GM12864 (cell line): ENCODE results near the gene HLA-G.

ENCODE experiments used
- DNase-seq: peaks from one replicate; pipeline ENCODE4 v3.0.0-alpha.2; 2011; ENCODE audit warnings: low read depth
- H3K4me3 ChIP-seq: 2 replicates; pipeline ENCODE4 v1.5.1; 2011; ENCODE audit warnings: mild to moderate bottlenecking, low read depth, low read length, control low read depth
- TF ChIP-seq, protein P1 (sequence below): IDR thresholded peaks from 2 replicates; pipeline ENCODE4 v1.5.1; 2011; ENCODE audit warnings: low read depth, mild to moderate bottlenecking, moderate library complexity, low read length, control low read depth, inconsistent platforms; ENCODE audit errors: missing control alignments

HLA-G gene

DNA sequence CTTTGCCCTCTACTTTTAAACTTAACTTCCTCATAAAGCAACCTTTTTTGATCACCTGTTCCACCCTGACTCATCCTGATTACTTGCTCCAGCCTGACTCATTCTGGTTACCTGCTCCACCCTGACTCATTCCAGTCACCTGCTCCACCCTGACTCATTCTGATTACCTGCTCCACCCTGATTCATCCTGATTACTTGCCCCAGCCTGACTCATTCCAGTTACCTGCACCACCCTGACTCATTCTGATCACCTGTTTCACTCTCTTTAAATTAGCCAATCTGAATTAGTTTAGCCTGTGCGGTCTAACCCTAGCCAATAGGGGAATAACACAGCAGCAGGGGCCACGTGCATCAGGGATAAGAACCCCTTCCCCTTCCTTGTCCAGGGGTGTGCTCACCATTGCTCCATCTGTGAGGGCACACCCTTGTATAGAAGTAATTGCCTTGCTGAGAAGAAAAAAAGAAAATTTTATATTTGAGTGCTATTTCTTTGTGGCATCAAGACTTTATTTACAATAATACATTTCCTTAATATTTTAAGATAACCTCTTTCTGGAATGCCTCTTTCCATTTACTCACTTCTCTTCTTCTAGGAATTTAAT is 17.9 kb downstream of the HLA-G start:
- TF ChIP-seq, protein P1, sequence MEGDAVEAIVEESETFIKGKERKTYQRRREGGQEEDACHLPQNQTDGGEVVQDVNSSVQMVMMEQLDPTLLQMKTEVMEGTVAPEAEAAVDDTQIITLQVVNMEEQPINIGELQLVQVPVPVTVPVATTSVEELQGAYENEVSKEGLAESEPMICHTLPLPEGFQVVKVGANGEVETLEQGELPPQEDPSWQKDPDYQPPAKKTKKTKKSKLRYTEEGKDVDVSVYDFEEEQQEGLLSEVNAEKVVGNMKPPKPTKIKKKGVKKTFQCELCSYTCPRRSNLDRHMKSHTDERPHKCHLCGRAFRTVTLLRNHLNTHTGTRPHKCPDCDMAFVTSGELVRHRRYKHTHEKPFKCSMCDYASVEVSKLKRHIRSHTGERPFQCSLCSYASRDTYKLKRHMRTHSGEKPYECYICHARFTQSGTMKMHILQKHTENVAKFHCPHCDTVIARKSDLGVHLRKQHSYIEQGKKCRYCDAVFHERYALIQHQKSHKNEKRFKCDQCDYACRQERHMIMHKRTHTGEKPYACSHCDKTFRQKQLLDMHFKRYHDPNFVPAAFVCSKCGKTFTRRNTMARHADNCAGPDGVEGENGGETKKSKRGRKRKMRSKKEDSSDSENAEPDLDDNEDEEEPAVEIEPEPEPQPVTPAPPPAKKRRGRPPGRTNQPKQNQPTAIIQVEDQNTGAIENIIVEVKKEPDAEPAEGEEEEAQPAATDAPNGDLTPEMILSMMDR = no peak
- no peak overlapping the region for H3K4me3 ChIP-seq
- peak; percentile 24 for DNase-seq

DNA sequence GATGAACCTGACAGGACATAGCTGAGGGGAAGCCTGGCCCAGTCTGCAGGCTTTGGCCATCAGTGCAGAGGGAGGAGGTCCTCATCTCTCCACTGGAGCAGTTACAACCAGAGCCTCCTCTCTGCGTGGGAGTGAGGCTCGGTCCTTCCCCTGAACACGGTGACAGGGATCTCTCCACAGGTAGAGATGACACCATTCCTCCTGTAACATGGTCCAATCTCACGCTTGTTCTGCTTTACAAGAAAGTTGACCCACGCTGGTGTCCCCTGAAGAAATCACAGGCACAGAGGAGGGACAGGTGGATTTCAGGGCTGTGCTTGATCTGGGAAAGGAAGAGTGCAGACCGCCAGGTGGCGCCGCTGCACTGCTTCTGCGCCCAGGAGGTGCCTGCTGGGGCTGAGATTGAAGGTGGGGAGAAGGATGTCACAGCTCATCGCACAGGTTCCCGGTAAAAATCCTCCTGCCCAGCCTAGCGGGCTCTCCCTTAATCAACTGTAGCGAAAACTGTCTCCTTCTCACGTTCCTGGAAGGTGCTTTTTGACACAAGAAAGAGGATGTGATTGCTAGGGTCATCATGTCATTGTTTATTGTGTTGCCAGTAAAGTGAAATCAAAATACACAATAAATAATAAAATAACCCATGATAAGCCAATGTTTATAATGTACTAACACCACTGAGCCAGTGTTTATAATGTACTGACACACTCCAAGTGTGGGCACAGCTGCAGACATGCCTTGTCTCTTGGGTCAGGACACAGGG is 20.4 kb downstream of the HLA-G start:
- TF ChIP-seq, protein P1 = peak; percentile 98
- peak; percentile 7 for DNase-seq
- no peak overlapping the region for H3K4me3 ChIP-seq

DNA sequence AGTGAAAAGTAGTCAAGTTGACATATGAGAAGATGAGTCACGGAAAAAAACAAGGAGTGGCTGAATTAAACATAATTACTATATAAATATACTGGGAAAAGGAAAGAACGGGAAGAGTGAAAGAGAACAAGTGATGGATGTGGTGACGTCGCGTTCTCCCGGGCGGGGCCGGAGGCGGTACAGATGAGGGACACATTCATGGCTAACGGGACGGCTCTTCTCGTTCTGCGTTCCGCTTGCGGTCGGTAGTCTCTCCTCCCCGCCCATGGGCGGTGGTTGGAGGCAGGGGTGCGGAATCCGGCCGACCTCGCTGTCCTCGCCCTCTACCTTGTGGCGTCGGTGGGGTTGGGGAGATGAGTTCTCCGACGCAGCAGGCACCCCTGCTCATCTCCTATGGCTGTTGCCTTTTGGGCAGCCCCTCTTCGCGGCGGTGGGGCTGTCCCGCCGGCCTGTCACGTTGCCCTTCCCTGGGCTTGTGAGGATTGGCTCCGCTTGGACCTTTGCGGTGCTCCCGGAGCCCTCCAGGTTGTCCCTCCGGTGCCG is 22.5 kb downstream of the HLA-G start:
- no peak for DNase-seq
- TF ChIP-seq, protein P1 = no peak
- H3K4me3 ChIP-seq = no peak overlapping the region

DNA sequence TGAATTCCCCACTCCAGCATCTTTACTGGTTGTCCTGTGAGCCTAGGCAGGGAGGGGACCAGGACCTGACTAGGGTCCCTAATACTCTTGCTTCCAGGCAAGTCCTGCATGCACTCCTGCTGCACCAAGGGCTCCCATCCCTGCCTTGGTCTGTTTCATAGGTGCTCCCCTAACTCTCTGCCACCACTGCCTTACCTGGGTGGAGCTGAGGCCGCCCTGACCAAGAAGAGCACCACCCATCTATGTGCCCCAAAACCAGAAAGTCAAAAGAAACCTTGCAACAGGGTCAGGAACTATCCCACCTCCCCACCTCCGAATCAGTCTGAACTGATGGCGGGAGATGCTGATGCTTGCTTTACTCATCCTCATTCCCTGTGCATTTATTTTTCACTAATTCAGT is 23.6 kb downstream of the HLA-G start:
- no peak for DNase-seq
- TF ChIP-seq, protein P1 = no peak
- H3K4me3 ChIP-seq = no peak overlapping the region

DNA sequence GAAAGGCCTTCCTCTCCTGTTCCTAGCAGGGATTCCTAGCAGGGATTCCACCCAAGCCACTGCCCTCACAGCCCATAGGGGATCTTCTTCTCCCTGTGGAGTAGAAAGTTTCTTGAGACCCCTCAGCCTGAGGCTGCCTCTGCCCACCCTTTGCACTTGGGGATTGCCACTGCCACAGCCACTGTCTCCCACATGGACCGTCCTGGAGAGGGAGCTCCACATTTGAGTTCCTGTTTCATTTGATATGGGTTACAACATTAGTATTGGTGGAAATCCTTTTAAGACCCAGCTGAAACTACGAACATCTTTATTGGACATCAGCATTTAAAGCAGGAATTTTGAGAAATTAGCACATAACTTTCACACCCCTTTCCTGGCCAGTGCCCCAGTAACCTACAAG is 25.6 kb downstream of the HLA-G start:
- H3K4me3 ChIP-seq = no peak overlapping the region
- DNase-seq = no peak
- TF ChIP-seq, protein P1 = no peak

DNA sequence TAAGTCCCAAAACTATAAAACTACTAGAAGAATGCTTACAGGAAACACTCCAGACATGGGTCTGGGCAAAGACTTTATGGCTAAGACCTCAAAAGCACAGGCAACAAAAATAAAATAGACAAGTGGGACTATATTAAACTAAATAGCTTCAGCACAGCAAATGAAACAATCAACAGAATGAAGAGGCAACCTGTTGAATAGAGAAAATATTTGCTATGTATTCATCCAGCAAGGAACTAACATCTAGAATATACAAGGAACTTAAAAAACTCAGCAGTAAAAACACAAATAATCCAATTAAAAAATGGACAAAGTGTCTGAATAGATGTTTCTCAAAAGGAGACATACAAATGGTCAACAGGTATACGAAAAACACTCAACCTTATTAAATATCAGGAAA is 30.4 kb downstream of the HLA-G start:
- TF ChIP-seq, protein P1 = no peak
- no peak overlapping the region for H3K4me3 ChIP-seq
- DNase-seq = no peak
